Inferior parietal cortex (tissue), 1 donor: ENCODE data around the gene LRGUK.
"Not testable (repeated sequence)": the region's sequence is repeated elsewhere in the genome, so short reads cannot be mapped to it uniquely, and the experiment has no call there.

Source experiments
- DNase-seq: peaks from one replicate; pipeline ENCODE4 v3.0.0-alpha.2; 2016; ENCODE audit errors: extremely low spot score

Gene LRGUK

DNA sequence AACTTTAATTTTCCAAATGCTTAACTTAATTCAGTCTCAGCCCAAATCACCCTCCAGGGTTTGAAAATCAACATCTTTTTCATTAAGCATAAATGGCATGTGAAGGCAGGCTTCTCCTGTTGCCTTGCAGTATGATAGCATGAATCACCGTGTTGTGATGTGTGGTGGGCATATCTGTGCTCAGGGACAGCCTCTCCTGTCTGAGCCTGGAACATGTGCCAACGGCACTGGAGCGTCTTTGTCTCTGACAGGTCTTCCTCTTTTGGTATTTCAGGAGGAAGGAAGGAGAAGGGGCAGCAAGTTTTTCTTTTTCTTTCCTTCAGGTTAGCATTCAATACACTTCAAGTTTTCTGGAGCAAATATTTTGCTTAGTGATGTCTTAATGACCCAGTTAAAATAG lies 57.6 kb downstream of the LRGUK start:
- no peak for DNase-seq

DNA sequence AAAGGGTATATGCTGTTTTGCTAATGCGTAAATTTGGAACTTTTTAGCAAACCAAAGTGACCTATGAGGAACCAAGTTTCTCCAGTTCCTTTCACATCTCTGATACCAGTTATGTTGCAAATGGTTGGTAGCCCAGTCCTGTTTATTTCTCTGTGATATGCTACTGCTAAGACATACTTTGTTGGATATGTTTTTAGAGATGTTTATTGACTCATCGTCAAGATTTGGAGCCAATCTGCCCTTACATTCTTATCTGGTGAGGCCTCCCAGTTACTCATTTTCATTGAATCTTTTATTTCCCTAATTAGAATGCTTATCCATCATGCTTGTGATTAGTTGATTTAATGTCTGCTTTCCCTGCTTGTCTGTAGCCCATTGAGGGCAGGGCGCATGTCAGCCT lies 58.9 kb downstream of the LRGUK start:
- no peak for DNase-seq

DNA sequence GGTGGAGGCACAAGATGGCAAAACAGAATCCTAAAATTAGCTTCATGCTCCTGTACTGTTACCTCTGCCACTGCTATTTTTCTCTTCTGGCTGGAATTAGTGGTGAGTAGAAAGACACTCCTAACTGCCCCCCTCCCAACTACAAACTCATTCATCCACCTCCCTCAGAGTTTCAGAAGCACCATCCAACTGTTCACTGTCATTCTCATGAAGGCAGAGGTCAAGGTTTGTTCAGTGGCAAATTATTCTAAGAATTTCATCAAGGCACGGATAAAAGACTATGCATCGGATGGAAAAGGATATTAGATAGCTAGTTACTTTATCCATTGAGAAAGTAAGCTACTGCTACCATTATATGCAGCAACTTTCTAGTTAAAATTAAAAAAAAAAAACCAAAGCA lies 59.7 kb downstream of the LRGUK start:
- no peak for DNase-seq

DNA sequence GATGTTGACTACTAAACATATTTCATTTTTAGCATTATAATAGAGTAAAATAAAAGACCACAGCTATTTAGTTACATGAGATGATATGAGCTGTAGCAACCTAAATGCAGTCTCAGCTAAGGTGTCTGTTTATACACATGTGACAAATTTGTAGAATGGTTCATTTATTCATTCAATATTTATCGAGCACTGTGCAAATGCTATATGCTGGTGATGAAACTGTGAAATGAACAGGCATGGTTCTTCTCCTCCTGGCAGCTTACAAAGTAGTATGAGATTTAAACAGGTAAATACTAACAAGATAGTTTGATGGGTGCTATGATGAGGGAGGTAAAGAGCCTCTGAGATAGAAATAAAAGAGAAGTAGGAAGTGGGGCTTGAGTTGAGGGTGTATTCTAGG lies 60.8 kb downstream of the LRGUK start:
- no peak for DNase-seq

DNA sequence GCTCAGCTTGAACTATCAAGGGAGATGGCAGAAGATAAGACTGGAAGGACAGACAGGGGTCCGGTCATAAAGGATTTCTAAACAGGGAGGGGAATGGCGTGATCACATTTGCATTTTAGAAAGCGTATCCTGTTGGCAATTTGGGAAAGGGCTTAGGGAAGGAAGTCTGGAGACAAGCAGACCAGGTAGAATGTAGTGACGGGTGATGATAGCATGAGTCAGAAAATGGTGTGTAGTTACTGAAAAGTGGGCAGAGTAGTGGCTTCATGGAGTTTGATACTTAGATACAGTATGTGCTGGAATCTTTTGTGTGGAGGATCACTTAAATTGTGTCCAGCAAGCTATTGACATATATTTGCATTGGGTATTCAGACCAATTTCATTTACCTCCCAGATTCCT lies 61.2 kb downstream of the LRGUK start:
- no peak for DNase-seq

DNA sequence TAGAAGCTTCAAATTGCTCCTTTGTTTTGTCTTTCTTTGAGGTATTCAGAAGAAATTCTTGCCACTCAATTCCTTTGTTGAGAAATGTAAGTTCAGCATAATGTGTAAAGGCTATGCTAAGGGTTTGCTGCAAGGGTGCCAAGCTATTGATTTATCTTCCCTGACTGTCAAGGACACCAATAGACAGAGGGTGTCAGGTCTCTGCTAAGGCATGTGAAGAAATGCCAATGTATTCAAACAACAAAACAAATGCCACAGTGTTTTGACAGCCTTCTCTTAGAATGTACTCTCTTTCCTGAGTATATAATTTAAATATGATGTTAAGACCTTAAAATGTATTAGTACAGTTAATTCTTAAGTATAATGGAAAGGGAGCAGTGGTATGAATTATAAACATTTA lies 62.4 kb downstream of the LRGUK start:
- DNase-seq = no peak

DNA sequence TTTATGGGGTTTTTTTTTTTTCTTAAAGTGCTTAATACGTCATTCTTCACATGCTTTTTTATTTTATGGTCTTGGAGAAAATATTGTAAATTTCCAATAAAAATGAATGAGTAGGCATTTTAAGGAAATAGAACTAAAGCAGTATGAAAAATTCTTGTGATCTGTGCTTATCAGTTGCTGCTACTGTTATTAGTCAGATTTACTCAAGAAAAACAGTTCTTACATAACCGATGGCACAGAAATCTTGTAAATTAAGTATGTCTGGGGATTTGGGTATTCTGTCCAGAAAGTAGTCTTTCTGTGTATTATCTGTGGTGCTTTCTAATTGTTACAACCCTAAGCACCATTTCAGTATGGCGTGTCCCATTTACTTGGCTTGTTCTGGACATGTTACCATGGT lies 64.7 kb downstream of the LRGUK start:
- no peak for DNase-seq

DNA sequence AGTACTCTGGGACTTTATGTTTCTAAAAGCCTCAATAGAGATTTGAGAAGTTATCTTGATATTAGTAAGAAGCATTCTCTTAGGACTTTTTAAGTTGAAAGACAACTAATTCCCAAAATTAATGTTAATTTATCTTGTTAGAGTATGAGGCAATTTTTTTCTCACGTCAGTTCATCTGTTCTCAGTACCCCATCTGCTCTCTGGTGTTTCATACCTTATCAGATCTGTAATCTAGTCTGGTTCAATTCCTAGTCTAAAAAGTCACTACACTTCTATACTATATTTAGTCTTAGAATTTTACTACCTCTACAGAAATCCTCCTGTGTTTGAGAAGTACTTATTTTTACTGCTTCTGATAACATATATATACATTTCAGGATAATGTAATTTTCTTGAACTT lies 66.1 kb downstream of the LRGUK start:
- no peak for DNase-seq

DNA sequence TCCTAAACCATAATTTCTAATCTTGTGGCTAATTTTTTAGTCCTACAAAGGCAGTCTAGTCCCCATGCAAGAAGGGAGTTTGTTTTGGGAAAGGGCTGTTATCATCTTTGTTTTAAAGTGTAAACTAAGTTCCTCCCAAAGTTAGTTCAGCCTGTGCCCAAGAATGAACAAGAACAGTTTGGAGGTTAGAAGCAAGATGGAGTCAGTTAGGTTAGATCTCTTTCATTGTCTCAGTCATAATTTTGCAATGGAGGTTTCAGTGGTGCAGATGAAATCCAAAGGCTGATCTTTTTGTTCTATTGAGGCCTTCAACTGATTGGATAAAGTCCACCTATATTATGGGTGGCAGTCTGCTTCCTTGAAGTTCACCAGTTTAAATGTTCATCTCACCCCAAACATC lies 68.1 kb downstream of the LRGUK start:
- no peak for DNase-seq

DNA sequence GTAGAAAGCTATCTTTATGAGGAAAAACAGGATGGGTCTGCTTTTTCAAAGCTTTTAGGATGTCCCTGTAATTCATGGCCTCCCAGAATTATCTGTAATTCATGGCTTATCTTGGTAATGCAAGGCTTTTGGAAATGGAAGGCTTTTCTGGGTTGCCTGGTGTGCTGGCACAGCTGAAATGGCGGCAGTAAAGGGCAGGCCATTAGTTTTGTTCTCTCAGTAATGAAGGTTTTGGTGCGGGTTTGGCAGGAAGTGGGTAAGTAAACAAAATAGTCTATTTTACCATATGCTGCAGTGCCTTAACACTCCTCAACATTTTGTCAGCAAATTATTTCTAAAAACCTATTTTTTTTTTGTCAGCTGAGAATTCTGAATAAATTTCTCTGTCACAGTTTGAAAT lies 69.3 kb downstream of the LRGUK start:
- no peak for DNase-seq

DNA sequence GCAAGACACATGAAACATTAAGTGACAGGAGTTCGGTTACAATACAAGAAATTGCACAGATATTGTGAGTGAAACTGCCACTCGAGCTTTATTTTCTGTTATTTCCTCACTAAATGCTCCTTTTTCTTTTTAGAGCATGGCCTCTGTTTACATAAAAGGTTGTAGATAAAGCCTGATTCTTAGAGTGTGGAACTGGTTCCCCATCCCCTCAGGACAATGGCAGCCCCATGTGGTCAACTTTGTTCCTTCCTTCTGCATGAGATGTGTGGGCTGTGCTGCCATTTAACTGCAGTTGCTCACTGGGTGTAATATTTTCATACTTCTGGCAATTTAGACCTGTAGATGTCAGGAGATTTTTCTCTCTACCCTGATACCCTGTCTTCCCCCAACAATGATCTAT lies 70.2 kb downstream of the LRGUK start:
- DNase-seq = no peak

DNA sequence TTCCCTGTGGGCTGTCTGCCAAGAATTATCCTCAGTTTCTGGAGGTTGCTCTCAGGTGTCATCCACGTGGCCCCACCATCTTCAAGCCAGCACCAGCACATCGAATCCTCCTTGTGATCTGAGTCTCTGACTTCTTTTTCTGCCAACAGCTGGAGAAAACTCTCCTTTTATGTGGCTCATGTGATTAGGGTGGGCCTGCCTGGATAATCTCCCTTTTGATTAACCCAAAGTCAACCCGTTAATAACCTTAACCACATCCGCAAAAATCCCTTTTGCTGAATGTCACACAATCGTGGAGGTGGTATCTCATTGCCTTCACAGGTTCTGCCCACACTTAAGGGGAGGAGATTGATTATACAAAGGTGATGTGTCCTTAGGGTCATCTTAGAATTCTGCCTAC lies 73.8 kb downstream of the LRGUK start:
- DNase-seq = no peak

DNA sequence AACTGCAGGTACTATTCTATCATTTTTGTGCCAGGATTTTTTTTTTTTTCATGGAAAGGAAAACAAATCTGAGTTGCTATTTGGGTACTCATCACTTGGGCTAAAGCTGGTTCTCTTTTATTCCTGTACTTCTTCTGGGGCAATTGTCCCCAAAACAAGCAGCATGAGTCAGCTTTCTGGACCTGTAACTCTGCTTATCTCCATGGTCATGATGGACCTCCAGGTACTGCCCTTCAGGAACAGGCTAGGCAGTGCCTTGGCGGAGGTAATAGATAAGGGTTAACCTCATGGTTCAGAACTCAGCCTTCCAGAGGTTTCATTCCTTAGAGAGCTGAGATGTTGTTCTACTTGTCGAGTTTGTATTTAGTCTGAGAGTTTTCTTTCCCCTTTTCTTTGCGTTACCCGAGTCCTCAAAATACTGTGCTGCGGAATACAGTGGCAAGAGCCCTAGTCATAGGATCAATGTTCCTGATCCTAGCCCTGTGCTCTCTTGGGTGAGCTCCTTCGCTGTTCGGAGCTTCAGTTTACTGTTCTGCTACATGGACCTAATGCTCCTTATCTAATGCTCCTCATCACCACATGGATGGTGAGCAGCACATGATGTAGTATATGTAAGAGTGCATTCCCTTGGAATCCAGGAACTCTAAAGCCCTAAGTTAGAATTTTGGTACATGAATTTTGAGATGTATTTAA lies 74.6 kb downstream of the LRGUK start:
- DNase-seq = no peak

DNA sequence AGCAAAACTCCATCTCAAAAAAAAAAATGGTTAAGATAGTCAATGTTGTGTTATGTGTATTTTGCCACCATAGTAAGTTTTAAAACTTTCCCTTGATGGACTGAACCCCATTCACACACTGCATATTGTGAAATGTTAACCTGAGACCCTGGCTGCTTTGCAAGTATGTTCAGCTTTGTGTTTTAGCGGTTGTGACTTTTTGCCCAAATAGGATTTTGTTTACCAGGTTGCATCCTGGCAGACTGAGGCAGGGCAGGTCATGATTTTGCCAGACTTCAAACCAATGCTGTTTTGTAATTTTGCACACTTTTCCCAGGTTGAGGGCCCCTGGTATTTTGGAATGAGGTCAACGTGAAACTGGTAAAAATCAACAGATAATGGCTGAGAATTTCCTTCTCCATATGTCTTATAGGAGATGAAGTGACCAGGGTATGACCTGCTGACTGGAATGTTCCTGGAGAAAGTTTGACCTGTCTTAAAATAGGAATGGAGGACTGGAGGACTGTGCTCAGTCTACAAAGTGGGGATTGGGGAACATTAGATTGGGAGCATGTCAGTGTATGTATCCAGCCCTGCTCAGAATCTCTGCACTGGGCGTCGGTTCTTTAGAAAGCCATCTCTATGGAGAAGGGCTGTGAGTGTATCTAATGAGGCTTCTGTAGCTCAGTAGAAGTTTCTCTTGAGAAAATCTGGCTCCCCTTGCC lies 76.2 kb downstream of the LRGUK start:
- no peak for DNase-seq

DNA sequence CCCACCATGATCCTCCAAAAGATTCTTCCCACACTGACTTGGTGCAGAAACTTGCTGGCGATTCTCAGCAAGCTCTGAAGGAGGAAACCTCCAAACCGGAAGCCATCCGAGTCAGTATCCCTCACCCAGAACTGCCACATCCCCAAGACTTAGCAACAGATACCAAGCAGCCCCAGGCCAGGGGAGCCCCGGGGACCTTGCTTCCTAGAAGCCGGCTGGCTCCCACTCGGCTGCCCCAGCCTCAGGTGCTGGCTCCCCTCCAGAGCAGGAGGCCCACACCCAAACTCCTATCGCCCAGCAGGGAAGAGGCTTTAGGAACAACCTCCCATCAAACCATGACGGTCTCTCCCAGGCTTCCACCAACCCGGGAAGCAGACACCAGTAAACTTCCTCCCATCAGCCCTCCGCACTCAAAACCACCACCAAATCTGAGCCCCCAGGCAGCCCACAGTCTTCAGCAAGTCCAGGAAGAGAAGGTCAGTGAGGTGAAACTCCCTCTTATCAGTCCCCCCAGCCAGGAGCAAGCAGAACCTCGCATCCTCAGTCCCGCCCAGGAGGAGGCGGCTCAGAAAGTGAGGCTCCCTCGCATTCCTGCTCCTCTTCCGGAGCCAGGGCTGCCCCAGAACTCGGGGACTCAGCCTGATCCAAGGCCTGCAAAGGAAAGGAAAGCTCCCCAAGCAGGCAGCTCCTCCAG lies 82.3 kb downstream of the LRGUK start:
- DNase-seq = no peak

DNA sequence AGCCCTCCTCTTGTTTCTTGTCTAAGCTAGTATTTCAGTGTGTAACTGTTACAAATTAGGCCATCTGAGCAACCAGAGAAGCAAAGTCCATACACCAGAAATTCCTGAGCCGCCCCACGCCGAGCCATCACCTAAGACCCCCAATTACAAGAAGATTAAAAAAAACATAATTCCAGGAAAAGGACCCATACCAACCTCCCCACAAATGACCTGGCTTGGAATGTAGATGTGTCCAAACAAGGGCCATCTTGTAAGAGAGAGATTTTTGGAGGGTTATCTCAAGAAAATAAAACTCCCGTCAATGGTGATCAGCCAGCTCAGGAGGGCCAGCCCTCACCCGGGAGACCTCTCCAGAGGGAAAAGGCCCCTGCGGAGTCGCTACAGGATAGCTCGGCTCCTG lies 83.1 kb downstream of the LRGUK start:
- DNase-seq = no peak

DNA sequence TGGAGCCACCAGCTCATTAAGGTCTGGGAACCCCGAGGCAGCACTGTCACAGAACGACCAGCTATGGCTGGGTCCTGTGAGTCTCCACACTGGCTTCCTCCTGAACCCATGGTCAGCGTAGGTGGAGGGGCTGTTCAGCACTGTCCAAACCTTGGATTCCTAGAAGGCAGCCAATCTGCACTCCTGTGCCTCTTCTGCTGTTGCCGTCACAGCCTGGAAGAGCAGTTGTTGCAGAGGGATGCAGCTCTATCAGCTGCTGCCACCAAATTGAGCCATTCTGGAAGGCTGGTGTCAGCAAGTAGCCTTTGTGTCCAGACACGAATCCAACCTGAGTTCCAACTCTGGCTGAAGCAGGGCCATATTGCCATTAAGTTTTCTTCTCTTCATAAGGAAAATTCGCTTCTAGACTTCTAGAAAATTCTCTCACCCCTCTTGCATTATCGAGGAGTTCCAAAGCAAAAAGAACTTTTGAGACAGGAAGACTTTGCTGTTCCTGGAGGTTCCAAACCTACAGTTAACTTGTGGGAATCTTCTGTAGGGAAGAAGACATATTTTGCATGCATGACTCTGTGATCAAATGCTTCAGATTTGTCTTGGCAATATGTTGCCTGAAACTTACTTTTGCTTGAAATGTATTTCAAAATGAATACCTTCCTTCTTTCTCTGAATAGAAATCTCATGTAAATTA lies 84.0 kb downstream of the LRGUK start:
- DNase-seq = no peak

DNA sequence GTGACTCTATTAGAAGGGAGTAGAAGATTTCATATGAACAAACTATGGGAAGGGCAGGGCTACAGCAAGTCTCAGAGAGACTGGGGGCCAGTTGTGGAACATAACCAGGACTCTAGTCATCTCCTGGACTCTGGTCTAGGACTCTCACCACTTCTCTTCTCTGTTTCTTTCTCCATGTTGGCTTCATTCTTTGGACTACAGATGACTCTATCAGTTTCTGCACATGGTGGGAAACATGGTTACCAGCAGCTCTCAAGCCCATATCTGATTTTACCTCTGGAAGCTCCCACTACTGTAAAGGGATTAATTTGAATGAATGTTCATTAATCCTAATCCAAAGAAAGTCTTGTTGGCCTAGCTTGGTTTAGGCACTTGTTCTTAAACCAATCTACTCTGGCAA lies 84.7 kb downstream of the LRGUK start:
- no peak for DNase-seq

DNA sequence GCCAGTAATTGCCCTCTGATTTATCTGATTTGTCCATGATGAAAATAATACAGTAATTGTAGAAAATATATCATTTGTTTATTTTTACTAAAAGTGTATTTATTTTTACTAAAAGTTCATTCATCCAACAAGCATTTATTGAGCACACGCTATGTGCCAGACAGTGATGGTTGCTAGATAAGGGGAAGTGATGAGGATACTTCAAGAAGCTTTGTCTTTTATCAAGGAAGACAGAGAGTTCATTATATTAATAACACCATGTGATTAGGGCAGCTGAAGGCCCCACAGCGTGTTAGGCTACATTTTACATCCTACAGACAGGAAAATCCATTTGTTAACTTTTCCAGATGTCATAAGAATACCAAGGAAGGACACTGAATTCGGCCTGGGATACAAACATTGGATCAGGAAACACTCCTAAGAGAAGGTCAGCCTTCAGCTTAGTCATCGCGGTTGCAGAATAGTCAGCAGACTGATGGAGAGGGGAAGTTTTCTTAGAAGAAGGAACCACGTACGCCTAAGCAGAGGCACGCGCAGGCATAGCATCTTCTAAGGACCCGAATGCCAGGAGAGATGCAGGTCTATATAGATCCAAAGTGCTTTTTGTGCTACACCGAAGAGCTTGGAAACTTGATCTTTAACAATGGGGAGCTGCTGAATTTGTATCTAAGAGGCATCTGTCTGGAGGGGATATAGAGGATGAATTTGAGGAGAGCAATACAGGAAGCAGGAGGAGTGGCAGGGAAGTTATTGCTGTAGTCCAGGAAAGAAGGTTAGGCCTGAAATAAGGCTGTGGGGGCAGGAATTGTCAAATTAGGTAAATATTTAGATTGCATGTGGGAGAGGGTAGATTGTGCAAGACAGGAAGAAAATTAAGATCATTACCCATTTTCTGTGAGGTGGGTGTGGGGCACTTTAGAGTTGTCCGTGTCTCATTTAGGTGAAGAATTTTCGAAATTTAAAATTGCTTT lies 85.7 kb downstream of the LRGUK start:
- no peak for DNase-seq

DNA sequence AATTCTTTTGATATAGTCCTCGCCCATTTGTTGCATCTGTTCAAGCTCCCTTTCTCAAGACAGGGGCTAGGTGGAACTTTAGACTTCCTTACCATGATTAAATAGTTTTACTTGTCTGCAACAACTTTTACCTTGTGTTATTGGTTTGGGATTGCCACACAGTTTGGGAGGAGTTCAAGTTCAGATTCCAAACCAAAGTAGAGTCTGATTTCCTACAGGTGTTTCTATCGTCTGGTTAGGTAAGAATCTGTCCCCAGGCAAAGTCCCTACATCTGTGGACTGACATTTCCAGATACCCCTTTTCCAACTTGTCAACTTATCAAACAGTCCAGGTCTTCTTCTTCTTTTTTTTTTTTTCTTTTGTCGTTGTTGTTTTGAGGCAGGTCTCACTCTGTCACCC lies 93.1 kb downstream of the LRGUK start:
- DNase-seq = no peak

DNA sequence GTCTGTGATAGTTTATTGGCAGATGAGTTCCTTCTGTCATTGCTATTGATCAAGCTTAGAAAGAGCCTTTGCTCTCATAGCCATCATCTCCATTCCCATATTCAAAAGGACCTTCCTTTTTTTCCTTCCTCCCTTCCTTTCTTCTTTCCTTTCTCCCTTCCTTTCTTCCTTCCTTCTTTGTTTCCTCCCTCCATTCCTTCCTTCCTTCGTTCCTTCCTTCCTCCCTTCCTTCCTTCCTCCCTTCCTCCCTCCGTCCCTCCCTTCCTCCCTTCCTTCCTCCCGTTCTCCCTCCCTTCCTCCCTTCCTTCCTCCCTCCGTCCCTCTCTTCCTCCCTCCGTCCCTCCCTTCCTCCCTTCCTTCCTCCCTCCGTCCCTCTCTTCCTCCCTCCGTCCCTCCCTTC lies 104.2 kb downstream of the LRGUK start:
- not testable (repeated sequence) for DNase-seq
